ES-I3 (cell line): ENCODE measurements around the gene TMEM203.

Source experiments
- H3K36me3 ChIP-seq: 2 replicates; pipeline ENCODE4 v1.6.1; 2013; ENCODE audit warnings: mild to moderate bottlenecking, low read length, control low read depth, moderate library complexity; ENCODE audit not compliant: insufficient read depth
- H3K4me1 ChIP-seq: 2 replicates; pipeline ENCODE4 v1.6.1; 2013; ENCODE audit warnings: mild to moderate bottlenecking, control low read depth, low read length; ENCODE audit not compliant: insufficient read depth
- H3K9ac ChIP-seq: 2 replicates; pipeline ENCODE4 v1.6.1; 2013; ENCODE audit warnings: low read depth, mild to moderate bottlenecking, low read length, moderate library complexity
- H3K9me3 ChIP-seq: 2 replicates; pipeline ENCODE4 v1.6.1; 2013; ENCODE audit warnings: mild to moderate bottlenecking, low read length, moderate library complexity; ENCODE audit not compliant: control insufficient read depth, insufficient read depth

The TMEM203 gene

GRCh38 chr9:137228506-137228967 lies 23.1 kb upstream of the TMEM203 start:
- Histone ChIP-seq H3K9me3 (no peaks in the 10 kb centered on the region), H3K4me1 (no peaks in the 10 kb centered on the region), H3K36me3 (no peaks in the 10 kb centered on the region), H3K9ac (no peak overlapping the region)

DNA sequence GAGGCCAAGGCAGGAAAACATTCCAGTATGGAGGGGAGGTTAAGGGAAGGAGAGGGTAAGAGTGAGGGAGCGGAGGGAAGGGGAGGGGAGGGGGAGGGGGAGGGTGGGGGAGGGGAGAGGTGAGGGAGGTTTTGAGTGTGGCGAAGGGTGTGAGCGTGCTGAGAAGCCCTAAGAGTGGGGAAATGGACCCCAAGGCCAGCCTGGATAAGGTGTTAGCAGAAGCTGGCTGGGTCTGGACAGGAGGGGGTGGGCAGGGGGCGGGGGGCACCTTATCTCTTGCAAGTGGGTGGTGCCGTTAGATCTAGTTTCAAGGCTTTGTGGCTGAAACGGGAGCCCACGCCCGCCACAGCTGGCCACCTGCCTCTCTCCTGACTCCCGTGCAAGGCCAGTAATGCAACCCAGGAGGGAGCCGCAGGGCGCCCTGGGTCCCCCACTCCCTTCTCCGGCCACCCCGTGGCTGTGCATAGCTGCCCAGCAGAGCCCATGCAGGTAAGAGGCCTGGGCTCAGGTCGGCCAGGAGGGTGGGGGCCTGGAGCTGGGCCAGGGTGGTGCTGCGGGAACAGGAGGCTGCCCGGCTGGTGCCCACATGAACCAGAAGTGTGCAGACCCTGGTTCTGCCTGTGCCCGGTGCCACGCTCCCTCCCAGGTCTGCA lies 22.5 kb upstream of the TMEM203 start:
- Histone ChIP-seq H3K36me3 (no peaks in the 10 kb centered on the region), H3K4me1 (no peaks in the 10 kb centered on the region), H3K9ac (no peak overlapping the region), H3K9me3 (no peaks in the 10 kb centered on the region)

GRCh38 chr9:137227054-137227852 lies 21.8 kb upstream of the TMEM203 start, which contains the start of gene RNF224:
Gene RNF224, plus strand, starts transcription at chr9:137227502. Its CDS starts 834 bp downstream, at chr9:137228336.
- Histone ChIP-seq H3K4me1 (no peaks in the 10 kb centered on the region), H3K9ac (no peak within 1 kb of the TSS), H3K36me3 (no peaks in the 10 kb centered on the region), H3K9me3 (no peaks in the 10 kb centered on the region)

- Histone ChIP-seq H3K9me3 (no peaks in the 10 kb centered on the region), H3K4me1 (no peaks in the 10 kb centered on the region), H3K9ac (no peak overlapping the region), H3K36me3 (no peaks in the 10 kb centered on the region)
Measured at GRCh38 chr9:137226338-137227053, 21.0 kb upstream of the TMEM203 start.

- Histone ChIP-seq H3K9me3 (no peaks in the 10 kb centered on the region), H3K4me1 (no peaks in the 10 kb centered on the region), H3K9ac (no peak overlapping the region)
Measured at GRCh38 chr9:137225699-137226331, 20.4 kb upstream of the TMEM203 start.

DNA sequence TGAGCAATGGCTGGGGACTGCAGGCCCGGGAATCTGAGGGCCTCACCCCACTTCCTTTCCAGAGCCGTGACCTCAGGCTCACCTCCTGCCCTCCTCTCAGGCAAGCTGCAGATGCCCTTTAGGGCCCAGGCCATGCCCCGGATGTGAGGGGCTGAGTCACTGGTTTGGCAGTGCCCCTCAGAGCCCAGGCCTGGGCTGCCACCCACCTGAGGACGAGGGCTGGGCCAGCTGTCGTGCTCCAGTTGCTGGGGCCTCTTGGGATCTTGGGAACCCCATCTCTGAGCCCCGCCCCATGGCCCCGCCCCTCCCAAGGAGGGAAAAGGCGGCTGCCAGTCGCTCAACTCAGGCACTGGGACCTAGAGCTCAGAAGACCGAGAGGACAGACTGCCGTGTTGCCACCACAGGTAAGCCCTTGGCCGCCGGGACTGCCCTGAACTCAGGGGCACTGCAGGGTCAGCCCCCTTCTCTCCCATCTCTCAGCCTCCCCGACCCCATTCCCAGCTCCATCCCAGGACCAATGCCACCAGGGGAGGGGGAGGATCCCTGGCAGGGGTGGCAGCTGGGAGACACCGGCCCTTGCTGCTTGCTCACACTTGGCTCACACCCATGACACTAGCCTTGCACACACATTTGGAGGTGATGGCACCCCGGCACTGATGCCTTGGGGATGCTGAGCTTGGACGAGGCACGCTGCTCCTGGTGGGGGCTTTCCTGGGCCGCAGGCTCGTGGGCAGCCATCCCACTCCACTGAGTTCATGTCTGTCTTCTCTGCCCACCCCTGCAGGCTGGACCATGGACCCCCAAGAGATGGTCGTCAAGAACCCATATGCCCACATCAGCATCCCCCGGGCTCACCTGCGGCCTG lies 19.6 kb upstream of the TMEM203 start, which contains the start of gene CYSRT1:
CYSRT1 (plus strand) TSS at position 345 of the 865 bp plus-strand sequence; CDS start at position 793, 448 bp downstream.
- Histone ChIP-seq H3K9me3 (no peaks in the 10 kb centered on the region), H3K36me3 (no peaks in the 10 kb centered on the region), H3K9ac (peak within 1 kb of the TSS; percentile 93), H3K4me1 (no peaks in the 10 kb centered on the region)

More at GRCh38 chr9:137225699-137226331, 20.4 kb upstream of the TMEM203 start:
- no peaks in the 10 kb centered on the region for H3K36me3 ChIP-seq

DNA sequence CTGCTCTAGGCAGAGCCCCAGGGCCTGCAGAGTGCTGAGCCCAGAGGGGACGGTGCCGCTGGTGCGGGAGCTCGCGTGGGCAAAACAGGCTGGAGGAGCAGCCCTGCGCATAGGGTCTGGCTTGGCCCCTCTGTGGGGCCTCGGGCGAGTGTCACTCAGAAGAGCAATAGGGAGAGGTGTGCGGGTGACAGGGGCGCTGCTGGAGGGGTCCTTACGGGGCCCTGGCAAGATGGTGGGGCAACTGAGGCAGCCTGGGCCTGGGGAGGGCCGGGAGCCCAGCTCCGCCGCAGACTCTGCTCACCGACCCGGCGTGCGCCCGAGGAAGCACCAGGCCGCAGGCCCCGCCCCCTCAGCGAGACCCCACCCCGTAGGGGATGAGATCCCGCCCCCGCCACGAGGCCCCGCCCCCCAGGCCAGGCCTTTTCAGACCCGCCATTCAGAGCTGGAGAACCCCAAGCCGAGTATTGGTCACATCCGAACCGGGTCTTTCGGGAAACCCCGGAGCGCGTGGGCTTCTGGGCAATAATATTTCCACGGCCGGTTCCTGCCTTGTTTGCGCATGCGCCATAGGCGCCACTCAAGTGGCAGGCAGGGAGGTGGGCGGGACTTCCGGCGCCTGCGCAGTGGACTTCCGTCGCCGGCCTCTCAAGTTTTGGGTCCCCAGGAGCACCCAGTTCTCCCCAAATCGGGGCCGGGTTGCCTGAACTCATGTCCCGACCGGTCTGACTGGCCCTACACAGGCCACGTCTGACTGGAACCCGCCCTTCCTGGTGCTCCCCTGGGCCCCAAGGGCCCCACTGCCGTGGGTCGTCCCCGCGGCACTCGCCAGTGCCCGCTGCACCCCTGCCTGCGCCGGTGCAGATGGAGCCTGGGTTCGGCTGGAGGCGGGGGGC lies 17.9 kb upstream of the TMEM203 start:
- Histone ChIP-seq H3K9me3 (no peaks in the 10 kb centered on the region), H3K4me1 (no peaks in the 10 kb centered on the region; the same call in 1 of the 2 replicates), H3K36me3 (no peaks in the 10 kb centered on the region), H3K9ac (peak overlapping the region; percentile 93)

GRCh38 chr9:137222190-137223077 lies 17.0 kb upstream of the TMEM203 start, which contains the start of gene RNF208:
Gene RNF208, minus strand, starts transcription at chr9:137222240. Its CDS starts 1,028 bp downstream, at chr9:137221212.
- no peaks in the 10 kb centered on the region for H3K36me3 ChIP-seq
- H3K9me3 ChIP-seq, result no peaks in the 10 kb centered on the region
- peak within 1 kb of the TSS; percentile 59 for H3K9ac ChIP-seq
- H3K4me1 ChIP-seq, result no peaks in the 10 kb centered on the region; the same call in 1 of the 2 replicates

DNA sequence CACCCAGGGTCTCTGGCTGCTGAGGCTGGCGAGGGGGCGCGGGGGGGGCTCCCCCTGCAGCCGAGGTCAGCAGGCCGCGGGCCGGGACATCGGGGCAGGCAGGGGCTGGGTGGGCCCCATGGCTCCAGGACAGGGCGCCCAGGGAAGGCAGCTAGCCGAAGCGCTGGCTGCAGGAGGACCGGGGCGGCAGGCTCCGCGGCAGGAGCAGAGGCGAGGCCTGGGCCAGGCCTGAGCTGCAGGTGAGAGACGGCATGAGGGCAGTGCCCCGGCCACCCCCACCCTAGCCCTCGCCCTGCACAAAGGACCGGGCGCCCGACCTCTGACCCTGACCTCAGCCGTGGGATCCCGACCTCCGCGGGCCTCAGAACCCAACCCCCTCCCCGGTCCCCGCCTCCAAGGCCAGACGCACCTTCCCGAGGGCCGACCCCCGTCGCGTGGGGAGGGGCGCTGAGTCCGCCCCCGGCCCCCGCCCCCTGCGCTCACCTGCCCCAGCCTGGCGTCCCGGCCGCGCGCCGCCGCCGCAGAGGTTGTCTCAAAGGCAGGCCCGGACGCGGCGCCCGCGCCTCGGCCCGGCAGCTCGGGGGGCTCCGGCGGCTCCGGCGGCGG lies 16.2 kb upstream of the TMEM203 start:
- Histone ChIP-seq H3K36me3 (no peaks in the 10 kb centered on the region), H3K9me3 (no peaks in the 10 kb centered on the region), H3K4me1 (no peaks in the 10 kb centered on the region; the same call in 1 of the 2 replicates), H3K9ac (peak overlapping the region; percentile 33; the same call in 1 of the 2 replicates)

DNA sequence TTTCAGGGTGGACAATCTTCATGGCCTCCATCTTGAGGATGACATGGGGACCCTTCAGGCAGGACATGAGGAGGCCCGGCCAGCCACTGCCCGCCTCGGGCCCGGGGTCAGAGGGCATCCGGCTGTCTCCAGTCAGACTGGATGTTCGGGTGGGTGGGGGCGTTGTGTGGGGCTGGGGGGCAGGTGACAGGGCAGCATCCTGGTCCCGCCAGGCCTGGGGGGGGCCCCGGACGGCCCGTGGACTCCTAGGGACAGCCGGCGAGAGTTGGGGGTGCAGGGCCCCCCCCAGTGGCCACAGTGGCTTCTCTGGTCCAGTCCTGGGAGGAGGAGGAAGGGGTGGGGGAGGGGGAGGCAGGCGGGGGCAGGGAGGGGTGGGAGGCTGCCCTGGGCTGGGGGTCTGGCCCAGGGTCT lies 15.7 kb upstream of the TMEM203 start:
- H3K9ac ChIP-seq, result peak overlapping the region; percentile 33; the same call in 1 of the 2 replicates
- H3K36me3 ChIP-seq, result no peaks in the 10 kb centered on the region
- H3K9me3 ChIP-seq, result no peaks in the 10 kb centered on the region
- no peaks in the 10 kb centered on the region; the same call in 1 of the 2 replicates for H3K4me1 ChIP-seq

DNA sequence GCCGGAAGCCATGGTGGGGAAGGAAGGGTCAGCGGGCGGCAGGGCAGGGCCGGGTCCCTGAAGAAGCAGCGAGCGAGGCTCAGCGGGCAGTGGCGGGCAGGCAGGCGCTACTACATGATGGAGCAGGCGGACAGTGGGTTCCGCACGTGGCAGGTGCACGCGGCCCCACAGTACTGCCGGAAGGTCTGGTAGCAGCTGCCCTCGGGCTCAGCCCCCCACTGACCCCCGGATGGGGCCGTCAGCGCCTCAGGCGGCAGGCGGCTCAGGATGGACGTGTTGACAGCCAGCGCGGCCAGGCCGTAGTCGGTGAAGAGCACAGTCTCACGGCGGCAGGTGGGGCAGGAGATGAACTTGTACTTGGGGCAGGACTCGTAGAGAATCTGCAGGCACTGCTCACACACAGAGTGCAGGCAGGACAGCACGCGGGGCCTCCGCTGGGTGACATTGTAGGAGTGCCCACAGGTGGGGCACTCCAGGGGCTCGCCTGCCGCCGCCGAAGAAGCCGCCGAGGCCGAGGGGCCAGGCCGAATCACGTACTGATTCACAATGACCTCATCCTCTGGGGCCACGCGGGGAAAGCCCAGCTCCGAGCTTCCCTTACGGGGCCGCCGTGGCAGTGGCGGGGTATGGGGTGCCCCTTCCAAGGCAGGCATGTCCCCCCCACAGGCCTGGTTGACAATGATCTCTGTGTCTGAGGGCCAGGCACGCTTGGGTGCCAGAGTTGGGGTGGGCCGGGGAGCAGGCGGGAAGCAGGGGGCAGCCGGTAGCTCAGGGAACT lies 15.1 kb upstream of the TMEM203 start:
- Histone ChIP-seq H3K9me3 (no peaks in the 10 kb centered on the region), H3K36me3 (no peaks in the 10 kb centered on the region), H3K4me1 (no peaks in the 10 kb centered on the region; the same call in 1 of the 2 replicates), H3K9ac (no peak overlapping the region)
